ACC112 (cell line): Measurements from ENCODE around the gene GRM8.

Experiments
- H2AFZ ChIP-seq: fragments of 200-600 bp; sonication (generic); one replicate; pipeline ENCODE4 v1.6.0; 2017; ENCODE audit warnings: antibody characterized with exemption, low read length; ENCODE audit not compliant: unreplicated experiment
- H3K27ac ChIP-seq: fragments of 200-600 bp; sonication (generic); 2 replicates; pipeline ENCODE4 v1.5.1; 2014; ENCODE audit warnings: low read depth, mild to moderate bottlenecking, antibody characterized with exemption, low read length, moderate library complexity
- H3K27me3 ChIP-seq: fragments of 200-600 bp; sonication (generic); 2 replicates; pipeline ENCODE4 v1.6.1; 2014; ENCODE audit warnings: mild to moderate bottlenecking, antibody characterized with exemption, low read length, moderate library complexity, mixed read lengths; ENCODE audit not compliant: insufficient read depth
- H3K36me3 ChIP-seq: fragments of 200-600 bp; sonication (generic); 2 replicates; pipeline ENCODE4 v1.6.1; 2016; ENCODE audit warnings: mild to moderate bottlenecking, antibody characterized with exemption, low read length, moderate library complexity, mixed read lengths; ENCODE audit not compliant: insufficient read depth
- H3K4me1 ChIP-seq: fragments of 200-600 bp; sonication (generic); one replicate; pipeline ENCODE4 v1.6.1; 2016; ENCODE audit warnings: low read length, mixed read lengths; ENCODE audit not compliant: insufficient read depth, unreplicated experiment, control insufficient read depth
- H3K4me3 ChIP-seq: fragments of 200-600 bp; sonication (generic); 2 replicates; pipeline ENCODE4 v1.5.1; 2014; ENCODE audit warnings: mild to moderate bottlenecking, low read depth, low read length
- H3K79me2 ChIP-seq: fragments of 200-600 bp; sonication (generic); one replicate; pipeline ENCODE4 v1.6.0; 2016; ENCODE audit warnings: low read length; ENCODE audit not compliant: control insufficient read depth, unreplicated experiment, insufficient read depth

The GRM8 gene

GRCh38 chr7:127189886-127190285, 62.9 kb downstream of the GRM8 start:
- Histone ChIP-seq H3K27ac (no peak overlapping the region), H3K79me2 (no peaks in the 10 kb centered on the region), H3K4me3 (no peak overlapping the region), H3K4me1 (no peaks in the 10 kb centered on the region), H2AFZ (no peak overlapping the region), H3K27me3 (no peaks in the 10 kb centered on the region), H3K36me3 (no peaks in the 10 kb centered on the region)

DNA sequence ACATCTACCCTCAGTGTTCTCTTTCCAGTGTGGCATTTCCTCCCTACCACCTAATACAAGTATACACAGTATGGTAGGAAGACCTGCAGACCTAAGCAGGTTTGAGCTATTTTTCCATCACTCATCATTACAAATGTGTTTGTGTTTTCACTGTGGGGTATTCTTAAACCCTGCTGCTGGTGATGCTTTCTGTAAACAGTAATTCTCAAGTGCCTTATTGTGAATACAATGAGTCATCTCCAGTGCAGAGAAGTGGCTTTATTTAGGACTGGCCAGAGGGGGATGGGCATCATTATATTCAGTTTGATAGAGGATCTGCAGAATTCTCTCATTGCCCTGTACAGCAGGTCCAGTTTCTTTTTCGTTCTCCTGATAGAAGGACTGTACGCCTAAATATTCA, 63.7 kb downstream of the GRM8 start:
- Histone ChIP-seq H3K79me2 (no peaks in the 10 kb centered on the region), H3K4me1 (no peaks in the 10 kb centered on the region), H3K27me3 (no peaks in the 10 kb centered on the region), H3K36me3 (no peaks in the 10 kb centered on the region), H3K4me3 (no peak overlapping the region), H2AFZ (no peak overlapping the region), H3K27ac (no peak overlapping the region)

GRCh38 chr7:127187740-127188139, 65.0 kb downstream of the GRM8 start:
- Histone ChIP-seq H2AFZ (no peak overlapping the region), H3K79me2 (no peaks in the 10 kb centered on the region), H3K4me1 (no peaks in the 10 kb centered on the region), H3K27ac (no peak overlapping the region), H3K36me3 (no peaks in the 10 kb centered on the region), H3K4me3 (no peak overlapping the region), H3K27me3 (no peaks in the 10 kb centered on the region)

DNA sequence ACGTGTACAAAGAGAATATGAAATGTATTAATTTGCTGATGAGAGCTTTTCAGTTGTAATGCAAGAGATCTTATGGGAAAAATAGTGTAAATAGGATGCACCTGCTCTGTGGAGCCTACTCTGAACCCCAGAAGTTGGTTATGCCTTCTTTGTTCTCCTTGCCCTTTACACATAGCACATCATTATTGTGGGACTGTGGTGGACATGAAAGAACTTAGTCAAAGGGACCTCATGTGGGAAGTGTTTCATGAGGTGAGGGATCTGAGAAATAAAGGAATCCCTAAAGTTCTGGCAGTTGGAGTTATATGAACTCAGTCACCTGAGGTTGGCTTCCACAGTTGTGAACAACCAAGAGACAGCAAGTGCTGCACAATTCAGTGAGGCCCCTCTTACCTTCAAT, 66.1 kb downstream of the GRM8 start:
- Histone ChIP-seq H2AFZ (no peak overlapping the region), H3K4me1 (no peaks in the 10 kb centered on the region), H3K36me3 (no peaks in the 10 kb centered on the region), H3K27ac (no peak overlapping the region), H3K4me3 (no peak overlapping the region), H3K27me3 (no peaks in the 10 kb centered on the region), H3K79me2 (no peaks in the 10 kb centered on the region)

DNA sequence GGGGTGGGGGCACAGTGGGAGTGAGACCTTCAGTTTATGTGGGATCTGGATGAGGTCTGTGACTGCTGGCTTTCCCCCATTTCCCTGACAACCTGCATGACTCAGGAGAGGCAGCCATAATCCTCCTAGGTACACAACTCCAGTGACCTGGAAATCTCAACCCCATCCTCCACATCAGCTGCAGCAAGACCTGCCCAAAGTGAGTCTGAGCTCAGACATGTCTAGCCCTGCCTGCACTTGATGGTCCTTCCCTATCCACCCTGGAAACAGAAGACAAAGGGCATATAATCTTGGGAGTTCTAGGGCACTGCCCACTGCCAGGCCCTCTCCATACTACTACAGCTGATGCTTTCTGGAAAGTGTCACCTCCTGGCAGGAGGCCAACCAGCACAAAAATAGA, 75.6 kb downstream of the GRM8 start:
- H3K4me3 ChIP-seq, result no peak overlapping the region
- no peaks in the 10 kb centered on the region for H3K79me2 ChIP-seq
- no peak overlapping the region for H2AFZ ChIP-seq
- no peaks in the 10 kb centered on the region for H3K27me3 ChIP-seq
- H3K36me3 ChIP-seq, result no peaks in the 10 kb centered on the region
- H3K27ac ChIP-seq, result no peak overlapping the region
- no peaks in the 10 kb centered on the region for H3K4me1 ChIP-seq

GRCh38 chr7:127162366-127162765, 90.4 kb downstream of the GRM8 start:
- no peaks in the 10 kb centered on the region for H3K4me1 ChIP-seq
- no peaks in the 10 kb centered on the region for H3K27me3 ChIP-seq
- H3K79me2 ChIP-seq, result no peaks in the 10 kb centered on the region
- H3K4me3 ChIP-seq, result no peak overlapping the region
- H3K27ac ChIP-seq, result no peak overlapping the region
- no peak overlapping the region for H2AFZ ChIP-seq
- H3K36me3 ChIP-seq, result no peaks in the 10 kb centered on the region

DNA sequence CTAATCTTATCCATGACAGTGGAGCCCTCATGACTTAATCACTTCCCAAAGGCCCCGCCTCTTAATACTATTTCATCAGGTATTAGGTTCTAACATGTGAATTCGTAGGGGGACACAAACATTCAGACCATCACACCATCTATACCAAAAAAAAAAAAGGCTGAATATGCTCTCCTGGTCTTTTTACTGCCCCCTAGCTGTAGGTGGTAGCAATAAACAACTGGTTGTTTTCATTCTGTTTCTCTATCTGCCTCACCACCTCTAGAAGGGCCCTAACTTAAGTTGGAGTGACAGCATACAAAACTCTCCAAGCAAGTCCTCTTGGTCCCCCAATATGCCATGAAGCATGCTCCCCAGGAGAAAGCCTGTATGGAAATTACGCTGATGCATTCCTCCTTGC, 94.1 kb downstream of the GRM8 start:
- Histone ChIP-seq H3K4me1 (no peaks in the 10 kb centered on the region), H3K79me2 (no peaks in the 10 kb centered on the region), H3K27ac (no peak overlapping the region), H3K27me3 (no peaks in the 10 kb centered on the region), H3K4me3 (no peak overlapping the region), H2AFZ (no peak overlapping the region), H3K36me3 (no peaks in the 10 kb centered on the region)

- H3K4me3 ChIP-seq, result no peak overlapping the region
- H3K27me3 ChIP-seq, result no peaks in the 10 kb centered on the region
- no peaks in the 10 kb centered on the region for H3K4me1 ChIP-seq
- no peak overlapping the region for H2AFZ ChIP-seq
- H3K79me2 ChIP-seq, result no peaks in the 10 kb centered on the region
- no peak overlapping the region for H3K27ac ChIP-seq
- H3K36me3 ChIP-seq, result no peaks in the 10 kb centered on the region
These were observed 97.8 kb downstream of the GRM8 start for GRCh38 chr7:127154958-127155357.

- Histone ChIP-seq H3K27me3 (no peaks in the 10 kb centered on the region), H3K79me2 (no peaks in the 10 kb centered on the region), H3K27ac (no peak overlapping the region), H3K4me3 (no peak overlapping the region), H3K36me3 (no peaks in the 10 kb centered on the region), H3K4me1 (no peaks in the 10 kb centered on the region), H2AFZ (no peak overlapping the region)
These were observed 98.6 kb downstream of the GRM8 start for GRCh38 chr7:127154101-127154500.

- Histone ChIP-seq H3K79me2 (no peaks in the 10 kb centered on the region), H3K36me3 (no peaks in the 10 kb centered on the region), H2AFZ (no peak overlapping the region), H3K4me3 (no peak overlapping the region), H3K27me3 (no peaks in the 10 kb centered on the region), H3K27ac (no peak overlapping the region), H3K4me1 (no peaks in the 10 kb centered on the region)
These were observed 99.4 kb downstream of the GRM8 start for GRCh38 chr7:127153315-127153714.

GRCh38 chr7:127152423-127152822, 100.3 kb downstream of the GRM8 start:
- H3K27me3 ChIP-seq, result no peaks in the 10 kb centered on the region
- H2AFZ ChIP-seq, result no peak overlapping the region
- H3K79me2 ChIP-seq, result no peaks in the 10 kb centered on the region
- no peak overlapping the region for H3K27ac ChIP-seq
- H3K36me3 ChIP-seq, result no peaks in the 10 kb centered on the region
- H3K4me3 ChIP-seq, result no peak overlapping the region
- H3K4me1 ChIP-seq, result no peaks in the 10 kb centered on the region

DNA sequence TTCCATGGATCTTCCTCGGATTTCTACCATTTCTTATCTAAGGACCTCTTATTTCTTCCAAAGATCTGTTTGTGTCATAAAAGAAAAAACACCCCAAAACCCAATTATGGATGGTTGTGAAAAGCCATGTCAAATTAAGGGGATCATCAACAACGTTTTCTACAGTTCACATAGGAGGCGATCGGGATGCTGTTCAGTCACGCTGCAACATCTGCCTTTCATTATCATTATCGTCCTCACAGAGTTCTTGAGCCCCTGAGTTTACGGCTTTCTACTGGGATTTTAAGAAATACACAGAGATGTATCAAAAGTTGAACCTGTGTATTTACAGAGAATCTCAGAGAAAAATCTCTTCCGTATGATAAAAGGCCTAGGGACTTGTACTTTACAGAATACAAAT, 101.4 kb downstream of the GRM8 start:
- H3K27ac ChIP-seq, result no peak overlapping the region
- no peaks in the 10 kb centered on the region for H3K27me3 ChIP-seq
- H3K36me3 ChIP-seq, result no peaks in the 10 kb centered on the region
- H2AFZ ChIP-seq, result no peak overlapping the region
- no peak overlapping the region for H3K4me3 ChIP-seq
- no peaks in the 10 kb centered on the region for H3K4me1 ChIP-seq
- H3K79me2 ChIP-seq, result no peaks in the 10 kb centered on the region
